H1 (cell line): ENCODE measurements around the gene MRPS30.

Source experiments
- CHD2 ChIP-seq: IDR thresholded peaks from 2 replicates; pipeline ENCODE4 v1.6.1; 2012; ENCODE audit warnings: low read length, improper control_type of control experiment
- CTBP2 ChIP-seq: IDR thresholded peaks from 2 replicates; pipeline ENCODE4 v1.7.0; 2011; ENCODE audit warnings: borderline replicate concordance, mild to moderate bottlenecking, moderate library complexity, mixed read lengths, low read length; ENCODE audit not compliant: insufficient read depth, insufficient read length
- EZH2 ChIP-seq: fragments of 200-600 bp; sonication (generic); IDR thresholded peaks from 2 replicates; pipeline ENCODE4 v1.7.1; 2012; ENCODE audit warnings: low read depth, mild to moderate bottlenecking, moderate library complexity, low read length, inconsistent platforms; ENCODE audit not compliant: severe bottlenecking
- FOSL1 ChIP-seq: IDR thresholded peaks from 2 replicates; pipeline ENCODE4 v1.6.1; 2011; ENCODE audit warnings: mild to moderate bottlenecking, low read depth, low read length, moderate library complexity; ENCODE audit not compliant: insufficient read depth
- JUND ChIP-seq: IDR thresholded peaks from 2 replicates; pipeline ENCODE4 v1.6.1; 2011; ENCODE audit warnings: mild to moderate bottlenecking, improper control_type of control experiment, low read length
- NANOG ChIP-seq: IDR thresholded peaks from 2 replicates; pipeline ENCODE4 v1.6.1; 2011; ENCODE audit warnings: low read length, low read depth, mild to moderate bottlenecking, inconsistent platforms; ENCODE audit not compliant: insufficient read depth, poor library complexity, severe bottlenecking
- SAP30 ChIP-seq: fragments of 300-600 bp; sonication (generic); IDR thresholded peaks from 2 replicates; pipeline ENCODE4 v1.7.1; 2012; ENCODE audit warnings: low read length, moderate library complexity, mild to moderate bottlenecking, inconsistent platforms; ENCODE audit not compliant: insufficient read depth, insufficient replicate concordance
- SIN3A ChIP-seq, 2 experiments: IDR thresholded peaks in 1 of 2; conservative IDR thresholded peaks in 1 of 2; 2 replicates each; pipeline ENCODE4 v1.6.1; 2011 to 2012; ENCODE audit warnings: low read length in 2 of 2, improper control_type of control experiment in 1 of 2, low read depth in 1 of 2, mild to moderate bottlenecking in 1 of 2
- TF ChIP-seq, protein P1 (sequence below), 3 experiments: IDR thresholded peaks; 1 replicate in 2 of 3; 2 replicates in 1 of 3; pipeline versions ENCODE4 v1.5.1 to v1.6.1; 2011; ENCODE audit warnings: low read length in 3 of 3, mild to moderate bottlenecking in 3 of 3, inconsistent platforms in 2 of 3, low read depth in 1 of 3, moderate library complexity in 1 of 3; ENCODE audit not compliant: insufficient read depth in 1 of 3; ENCODE audit errors: control extremely low read depth in 1 of 3

GRCh38 chr5:44827681-44828080, 18.9 kb downstream of the MRPS30 start:
- TF ChIP-seq CTBP2 = no peak
- no peak for TF ChIP-seq NANOG
- TF ChIP-seq, protein P1, sequence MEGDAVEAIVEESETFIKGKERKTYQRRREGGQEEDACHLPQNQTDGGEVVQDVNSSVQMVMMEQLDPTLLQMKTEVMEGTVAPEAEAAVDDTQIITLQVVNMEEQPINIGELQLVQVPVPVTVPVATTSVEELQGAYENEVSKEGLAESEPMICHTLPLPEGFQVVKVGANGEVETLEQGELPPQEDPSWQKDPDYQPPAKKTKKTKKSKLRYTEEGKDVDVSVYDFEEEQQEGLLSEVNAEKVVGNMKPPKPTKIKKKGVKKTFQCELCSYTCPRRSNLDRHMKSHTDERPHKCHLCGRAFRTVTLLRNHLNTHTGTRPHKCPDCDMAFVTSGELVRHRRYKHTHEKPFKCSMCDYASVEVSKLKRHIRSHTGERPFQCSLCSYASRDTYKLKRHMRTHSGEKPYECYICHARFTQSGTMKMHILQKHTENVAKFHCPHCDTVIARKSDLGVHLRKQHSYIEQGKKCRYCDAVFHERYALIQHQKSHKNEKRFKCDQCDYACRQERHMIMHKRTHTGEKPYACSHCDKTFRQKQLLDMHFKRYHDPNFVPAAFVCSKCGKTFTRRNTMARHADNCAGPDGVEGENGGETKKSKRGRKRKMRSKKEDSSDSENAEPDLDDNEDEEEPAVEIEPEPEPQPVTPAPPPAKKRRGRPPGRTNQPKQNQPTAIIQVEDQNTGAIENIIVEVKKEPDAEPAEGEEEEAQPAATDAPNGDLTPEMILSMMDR (IDR thresholded peaks at IDR 0.05; ENCODE audit: control extremely low read depth in 1 of 3, insufficient read depth in 1 of 3, low read depth in 1 of 3, low read length in 3 of 3) = no peak
- TF ChIP-seq FOSL1 = no peak
- no peak for TF ChIP-seq CHD2
- TF ChIP-seq EZH2 = no peak
- TF ChIP-seq SIN3A (conservative IDR thresholded peaks at IDR 0.05 in 1 of 2, IDR thresholded peaks at IDR 0.05 in 1 of 2; ENCODE audit: low read depth in 1 of 2, low read length in 2 of 2) = no peak
- TF ChIP-seq JUND = no peak
- TF ChIP-seq SAP30 = no peak
